HG02798 (cell line): ENCODE data around the gene FBL.
"Not testable (repeated sequence)": the region's sequence is repeated elsewhere in the genome, so short reads cannot be mapped to it uniquely, and the experiment has no call there.

ENCODE experiments used
- ATAC-seq: cut with Tn5 transposase; IDR thresholded peaks from one replicate; pipeline ENCODE4 v1.9.1; 2021; ENCODE audit warnings: mild to moderate bottlenecking; ENCODE audit not compliant: unreplicated experiment, poor library complexity

The FBL gene

DNA sequence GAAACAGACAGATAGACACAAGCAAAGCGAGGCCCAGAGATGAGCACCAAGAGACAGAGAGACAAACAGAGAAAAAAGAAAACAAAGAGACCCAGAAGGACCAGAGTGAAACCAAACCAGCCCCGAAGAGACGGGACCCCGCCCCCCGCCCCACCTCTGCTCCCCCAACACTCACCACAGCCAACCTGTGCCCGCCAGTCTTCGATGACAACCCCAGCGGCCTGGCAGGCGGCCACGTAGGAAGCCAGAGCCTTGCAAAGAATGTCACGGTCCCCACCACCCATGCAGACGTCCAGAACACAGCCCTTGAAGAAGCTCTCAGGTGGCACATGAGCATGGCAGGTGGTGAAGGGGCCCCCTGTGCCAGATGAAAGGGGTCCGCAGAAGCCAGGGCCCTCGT, 31.3 kb upstream of the FBL start:
- ATAC-seq, result not testable (repeated sequence)

DNA sequence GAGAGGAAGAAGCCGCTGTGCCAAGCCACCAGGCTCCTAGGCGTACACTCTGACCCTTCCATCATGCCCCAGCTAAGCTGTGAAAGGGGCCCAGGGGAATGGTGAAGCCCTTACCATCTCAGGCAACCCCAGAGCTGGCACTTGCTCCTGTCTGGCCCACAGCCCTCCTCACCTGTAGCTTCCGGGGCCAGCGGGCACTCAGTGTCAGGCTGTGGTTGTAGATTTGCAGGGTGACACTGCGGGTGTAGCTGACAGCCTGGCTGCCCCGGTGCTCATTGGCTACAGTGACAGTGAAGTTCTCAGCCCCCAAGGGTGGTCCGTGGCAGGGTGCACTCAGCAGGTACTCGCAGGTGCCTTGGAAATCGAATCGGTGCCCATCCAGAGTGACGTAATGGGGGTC, 30.3 kb upstream of the FBL start:
- ATAC-seq, result not testable (repeated sequence)

DNA sequence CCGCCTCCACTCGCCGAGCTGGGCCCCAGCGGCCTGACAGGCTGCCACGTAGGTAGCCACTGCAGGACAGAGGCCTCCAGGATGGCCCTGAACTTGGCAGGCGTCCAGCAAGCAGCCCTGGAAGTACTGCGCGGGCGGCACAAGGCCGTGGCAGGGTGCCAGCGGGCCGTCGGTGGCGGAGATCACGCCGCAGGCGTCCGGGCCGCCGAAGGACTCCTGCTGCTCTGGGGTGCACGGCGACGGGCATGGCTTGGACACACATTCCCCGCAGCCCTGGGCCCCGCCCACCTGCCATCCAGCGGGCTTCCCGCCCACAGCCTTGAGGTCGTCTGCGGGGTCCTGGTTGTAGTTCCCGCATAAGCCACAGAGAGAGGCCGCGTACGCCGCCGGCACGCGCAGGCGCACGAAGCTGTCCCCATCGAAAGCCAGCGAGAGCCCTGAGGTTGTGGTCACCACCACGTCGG, 29.3 kb upstream of the FBL start:
- not testable (repeated sequence) for ATAC-seq

DNA sequence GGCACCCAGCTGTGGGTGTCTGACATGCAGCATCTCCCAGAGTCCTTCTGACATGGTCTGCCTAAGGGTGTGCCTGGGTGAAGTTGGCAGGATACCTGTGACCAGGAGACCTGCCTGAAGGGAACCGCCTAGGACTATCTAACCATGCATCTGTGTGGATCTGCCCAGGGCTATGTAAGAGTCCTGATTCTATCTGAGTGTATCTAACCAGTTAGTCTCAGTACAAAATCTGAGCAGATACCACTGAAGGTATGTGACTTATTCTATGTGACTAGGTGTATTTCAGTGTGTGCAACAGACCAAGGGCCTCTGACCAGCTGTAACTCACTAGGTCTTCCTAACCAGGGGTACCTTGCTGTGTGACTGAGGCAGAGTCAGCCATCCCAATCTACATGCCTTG, 28.2 kb upstream of the FBL start:
- no peak for ATAC-seq

DNA sequence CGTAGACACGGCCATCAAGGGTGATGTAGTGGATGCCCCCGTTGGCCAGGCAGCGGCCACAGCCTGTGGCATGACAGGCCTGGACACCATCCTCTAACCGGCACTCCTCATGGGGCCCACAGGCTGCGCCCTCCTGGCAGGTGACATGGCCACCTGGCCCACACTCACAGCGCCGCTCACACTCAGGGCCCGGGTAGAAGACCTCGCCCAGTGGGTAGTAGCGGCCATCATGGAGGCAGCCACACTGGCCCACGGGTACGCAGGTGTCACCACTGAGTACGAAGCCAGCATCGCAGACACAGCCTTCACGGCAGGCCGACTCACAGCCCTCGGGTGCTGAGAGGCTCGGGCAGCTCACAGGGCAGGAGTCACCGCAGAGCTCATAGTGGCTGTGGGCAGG, 27.2 kb upstream of the FBL start:
- no peak for ATAC-seq

DNA sequence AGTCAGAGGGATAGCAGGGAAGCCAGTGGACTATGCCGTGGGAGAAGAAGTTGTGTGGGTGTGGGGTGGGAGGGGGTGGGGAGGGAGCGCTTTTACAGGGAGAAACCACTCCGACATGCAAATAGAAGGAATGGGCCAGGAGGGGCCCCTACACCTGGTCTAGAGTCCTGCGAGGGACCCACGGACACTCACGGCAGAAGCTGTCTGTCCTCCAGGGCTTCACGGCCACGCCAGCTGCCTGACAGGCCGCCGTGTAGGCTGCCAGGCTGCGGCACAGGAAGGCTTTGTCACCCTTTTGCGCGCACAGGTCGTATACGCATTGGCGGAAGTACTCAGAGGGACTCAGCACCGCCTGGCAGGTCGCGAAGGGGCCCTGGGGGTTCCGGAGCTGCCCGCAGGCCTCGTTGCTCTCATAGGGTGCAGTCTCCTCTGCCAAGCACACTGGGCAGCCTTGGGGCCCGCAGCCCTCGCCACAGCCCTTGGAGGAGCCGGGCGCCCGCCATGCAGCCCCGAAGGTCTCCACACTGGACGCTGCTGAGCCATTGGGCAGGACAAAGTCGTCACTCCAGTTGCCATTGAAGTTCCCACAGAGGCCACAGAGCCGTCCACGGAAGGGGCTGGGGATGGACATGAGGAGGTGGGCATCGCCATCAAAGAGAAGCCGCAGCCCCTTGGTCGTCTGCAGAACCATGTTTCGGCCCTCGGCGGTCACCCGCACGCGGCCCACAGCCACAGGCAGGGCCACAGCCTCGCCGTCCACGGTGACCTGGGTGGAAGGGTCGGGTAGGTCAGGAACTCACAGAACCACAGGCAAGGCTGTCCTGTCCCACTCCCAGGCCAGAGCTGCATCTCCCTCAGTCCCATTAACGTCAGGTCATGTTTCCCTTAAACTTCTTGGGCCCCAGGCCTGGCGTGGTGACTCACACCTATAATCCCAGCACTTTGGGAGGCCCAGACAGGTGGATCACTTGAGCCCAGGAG, 26.0 kb upstream of the FBL start:
- ATAC-seq, result no peak

DNA sequence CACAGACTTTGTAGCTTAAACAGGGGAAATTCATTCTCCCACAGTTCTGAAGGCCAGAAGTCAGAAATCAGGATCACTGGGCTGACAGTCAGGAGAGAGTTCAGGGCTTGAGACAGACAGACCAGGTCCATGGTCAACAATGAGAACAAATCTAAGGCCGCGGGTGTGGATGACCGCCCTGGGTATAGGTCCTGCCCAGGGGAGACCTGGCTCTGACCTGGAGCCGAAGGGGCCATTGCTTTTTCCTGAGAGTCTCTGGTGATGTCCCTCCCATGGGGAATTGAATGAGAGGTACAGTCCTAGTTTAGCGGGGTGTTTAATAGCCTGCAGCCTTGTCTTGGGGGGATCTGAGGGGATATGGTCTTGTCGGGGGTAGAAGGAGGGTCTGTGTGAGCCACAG, 25.2 kb upstream of the FBL start:
- ATAC-seq, result no peak

DNA sequence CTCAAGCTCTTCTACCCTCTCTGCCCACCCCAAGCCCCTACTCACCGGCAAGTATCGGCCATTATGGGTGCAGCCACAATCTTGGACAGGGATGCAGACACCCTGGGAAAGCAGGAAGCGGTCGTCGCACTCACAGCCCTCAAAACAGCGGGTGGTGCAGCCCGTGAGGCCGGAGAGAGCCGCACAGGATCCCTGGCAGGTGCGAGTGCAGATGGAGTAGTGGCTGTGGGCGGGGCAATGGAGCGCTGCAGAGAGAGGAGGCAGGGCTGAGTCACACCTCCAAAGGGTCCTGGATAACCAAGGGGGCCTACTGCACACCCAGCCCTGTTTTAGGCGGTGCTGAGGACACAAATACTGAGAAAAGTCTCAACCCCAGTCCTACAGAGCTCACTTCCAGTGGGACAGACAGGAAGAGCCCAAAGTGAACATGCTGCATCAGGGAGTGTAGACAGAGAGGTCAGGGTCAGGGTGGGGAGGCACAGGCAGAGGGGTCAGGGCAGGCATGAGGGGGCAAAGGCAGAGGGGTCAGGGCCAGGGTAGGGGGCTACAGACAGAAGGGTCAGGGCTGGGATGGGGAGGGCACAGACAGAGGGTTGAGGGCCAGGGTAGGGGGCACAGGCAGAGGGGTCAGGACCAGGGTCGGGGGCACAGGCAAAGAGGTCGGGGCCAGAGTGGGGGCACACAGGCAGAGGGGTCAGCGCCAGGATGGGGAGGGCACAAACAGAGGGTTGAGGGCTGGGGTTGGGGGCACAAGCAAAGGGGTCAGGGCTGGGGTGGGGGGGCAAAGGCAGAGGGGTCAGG, 24.2 kb upstream of the FBL start:
- ATAC-seq, result no peak

DNA sequence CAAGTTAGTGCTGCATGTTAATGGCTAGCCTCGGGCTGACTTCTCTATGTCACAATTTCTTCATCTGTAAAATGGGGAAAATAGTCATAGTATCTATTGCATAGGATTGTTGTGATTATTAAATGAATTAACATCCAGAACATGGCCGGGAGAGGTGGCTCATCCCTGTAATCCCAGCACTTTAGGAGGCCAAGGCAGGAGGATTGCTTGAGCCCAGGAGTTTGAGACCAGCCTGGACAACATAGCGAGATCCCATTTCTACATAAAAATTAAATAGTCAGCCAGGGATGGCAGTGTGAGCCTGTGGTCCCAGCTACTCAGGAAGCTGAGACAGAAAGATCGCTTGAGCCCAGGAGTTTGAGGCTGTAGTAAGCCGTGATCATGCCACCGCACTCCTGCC, 21.8 kb upstream of the FBL start:
- ATAC-seq, result no peak

DNA sequence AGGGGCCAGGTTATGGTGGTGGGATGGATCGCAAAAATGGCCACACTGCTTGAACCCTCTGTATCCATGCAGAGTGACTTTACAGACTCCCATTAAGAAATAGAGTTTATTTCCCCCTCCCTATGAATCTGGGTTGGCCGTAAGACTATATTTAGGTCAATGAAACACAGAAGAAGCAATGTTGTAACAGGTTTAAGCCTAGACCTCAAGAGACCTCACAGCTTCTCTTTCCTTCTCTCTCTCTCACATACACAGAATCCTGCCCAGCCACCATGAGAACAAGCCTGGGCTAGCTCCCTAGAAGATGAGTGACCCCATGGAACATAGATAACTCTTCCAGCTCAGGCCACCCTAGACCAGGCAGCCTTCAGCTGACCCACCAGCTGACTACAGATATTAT, 21.0 kb upstream of the FBL start:
- no peak for ATAC-seq

DNA sequence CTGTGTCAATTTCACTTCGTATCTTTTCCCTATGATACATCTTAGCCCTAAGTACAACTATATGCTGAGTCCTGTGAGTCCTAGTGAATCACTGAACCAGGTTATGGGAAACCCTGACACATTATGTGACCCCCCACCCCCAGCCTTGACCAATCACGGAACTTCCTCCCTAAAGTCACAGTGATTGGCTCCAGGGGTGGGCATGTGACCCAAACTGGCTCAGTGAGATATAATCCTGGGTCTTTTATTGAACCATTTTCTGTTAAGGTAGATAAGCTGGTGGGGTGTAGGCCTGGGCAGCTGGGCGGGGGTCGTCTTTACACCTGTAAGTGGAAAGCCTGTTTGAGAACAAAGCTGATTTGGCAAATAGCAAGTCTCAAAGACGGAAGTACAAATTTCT, 19.8 kb upstream of the FBL start:
- no peak for ATAC-seq

DNA sequence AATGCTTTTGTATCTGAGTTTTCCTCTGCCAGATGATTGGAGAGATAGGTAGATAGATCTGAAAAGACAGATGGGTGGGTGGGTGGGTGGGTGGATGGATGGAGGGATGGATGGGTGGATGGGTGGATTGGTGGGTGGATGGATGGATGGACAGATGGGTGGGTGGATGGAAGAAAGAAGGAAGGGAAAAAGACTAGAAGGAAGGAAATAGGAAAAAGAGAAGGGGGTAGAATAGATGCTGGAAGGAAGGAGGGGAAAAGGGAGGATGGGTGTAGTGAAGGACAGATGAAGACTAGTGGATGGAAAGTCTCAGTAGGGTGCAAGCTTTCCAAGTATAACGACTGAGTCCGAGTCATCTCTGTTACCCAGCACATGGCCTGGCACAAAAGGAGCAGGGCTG, 19.0 kb upstream of the FBL start:
- ATAC-seq, result no peak

DNA sequence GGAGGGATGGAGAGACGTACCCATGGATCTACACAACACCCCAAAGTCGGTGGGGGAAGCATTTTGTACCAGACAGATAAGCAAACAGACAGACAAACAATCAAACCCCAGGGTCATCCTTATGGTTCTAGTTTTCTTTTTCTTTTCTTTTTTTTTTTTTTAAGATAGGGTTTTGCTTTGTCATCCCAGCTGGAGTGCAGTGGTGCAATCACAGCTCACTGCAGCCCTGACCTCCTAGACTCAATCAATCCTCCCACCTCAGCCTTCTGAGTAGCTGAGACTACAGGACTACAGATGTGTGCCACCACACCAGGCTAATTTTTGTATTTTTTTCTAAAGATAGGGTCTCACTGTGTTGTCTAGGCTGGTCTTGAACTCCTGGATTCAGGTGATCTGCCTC, 17.9 kb upstream of the FBL start:
- ATAC-seq, result no peak

DNA sequence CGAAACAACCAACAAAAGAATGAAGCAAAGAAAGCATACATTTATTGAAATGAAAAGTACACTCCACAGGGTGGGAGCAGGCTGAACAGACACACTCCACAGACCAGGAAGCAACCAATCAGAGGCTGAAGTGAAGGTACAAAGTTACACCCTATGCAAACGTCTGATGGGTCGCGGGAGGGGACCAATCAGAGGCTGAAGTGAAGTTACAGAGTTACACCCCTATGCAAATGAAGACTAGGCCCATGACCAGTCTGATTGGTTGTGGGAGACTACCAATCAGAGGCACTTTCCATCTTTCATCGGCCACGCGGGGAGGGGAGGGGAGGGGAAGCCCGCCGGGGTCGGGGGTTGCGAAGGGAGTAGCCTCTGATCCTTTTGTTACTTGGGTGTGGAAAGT, 12.4 kb upstream of the FBL start:
- ATAC-seq, result no peak

DNA sequence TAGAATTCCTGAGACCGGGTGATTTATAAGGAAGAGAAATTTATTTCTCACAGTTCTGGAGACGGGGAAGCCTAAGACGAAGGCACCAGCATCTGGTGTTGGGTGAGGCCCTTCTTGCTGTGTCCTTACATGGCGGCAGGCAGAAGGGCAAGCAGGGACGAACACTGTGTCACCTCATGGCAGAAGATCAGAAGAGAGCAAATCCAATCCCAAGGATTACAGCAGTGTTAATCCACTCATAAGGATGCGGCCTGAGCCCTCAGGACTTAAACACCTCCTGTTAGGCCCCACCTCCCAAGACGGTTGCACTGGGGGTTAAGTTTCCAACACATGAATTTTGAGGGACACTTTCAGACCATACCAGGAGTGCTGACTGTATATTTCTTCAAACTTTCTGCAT, 6.7 kb upstream of the FBL start:
- ATAC-seq, result no peak

DNA sequence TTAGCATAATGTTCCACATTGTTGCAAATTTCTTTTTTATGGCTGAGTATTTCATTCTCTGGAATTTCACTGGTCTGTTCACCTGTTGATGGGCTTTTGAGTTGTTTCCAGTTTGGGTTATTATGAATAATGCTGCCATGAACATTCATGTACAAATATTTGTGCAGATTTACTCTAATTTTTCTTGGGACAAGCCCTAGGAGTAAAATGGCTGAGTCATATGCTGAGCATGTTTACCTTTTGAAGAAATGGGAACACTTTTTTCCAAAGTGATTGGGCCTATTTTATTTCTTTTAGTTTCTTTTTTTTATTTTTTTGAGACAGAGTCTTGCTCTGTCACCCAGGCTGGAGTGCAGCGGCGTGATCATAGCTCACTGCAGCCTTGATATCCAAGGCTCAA, 4.7 kb upstream of the FBL start:
- no peak for ATAC-seq

DNA sequence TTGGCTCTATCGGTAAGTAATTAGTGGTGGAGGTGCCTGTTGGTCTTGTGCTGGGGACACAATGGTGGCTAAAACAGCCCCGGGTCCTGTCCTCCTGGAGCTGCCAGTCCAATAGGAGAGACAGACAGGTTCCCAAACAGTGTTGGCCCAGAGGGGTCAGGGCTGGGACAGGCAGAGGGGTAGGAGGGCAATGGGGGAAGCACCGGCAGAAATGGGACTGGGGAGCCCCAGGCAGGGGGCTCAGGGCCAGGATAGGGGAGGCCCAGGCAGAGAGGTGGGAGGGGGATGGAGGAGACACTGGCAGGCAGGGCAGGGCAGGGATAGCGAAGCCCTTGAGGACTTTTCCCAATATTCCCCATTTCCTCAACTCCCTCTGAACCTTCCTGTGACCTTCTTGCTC, 2.2 kb upstream of the FBL start:
- no peak for ATAC-seq

DNA sequence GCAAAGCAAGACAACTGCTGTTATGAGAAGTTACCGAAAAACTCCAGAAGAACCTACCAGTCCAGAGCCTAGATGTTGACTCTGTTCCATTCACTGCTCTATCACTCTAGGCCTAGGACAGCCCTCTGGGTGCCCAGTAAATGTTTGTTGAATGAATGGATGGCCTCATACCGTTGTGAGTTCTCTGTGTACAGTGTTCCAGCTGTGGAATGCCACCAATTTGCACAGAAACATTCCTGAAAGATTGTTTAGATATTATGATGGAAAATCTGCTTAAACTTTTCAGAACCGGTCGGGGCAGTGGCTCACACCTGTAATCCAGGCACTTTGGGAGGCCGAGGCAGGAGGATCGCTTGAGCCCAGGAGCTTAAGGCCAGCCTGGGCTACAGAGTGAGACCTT, 1.3 kb upstream of the FBL start:
- ATAC-seq, result no peak

DNA sequence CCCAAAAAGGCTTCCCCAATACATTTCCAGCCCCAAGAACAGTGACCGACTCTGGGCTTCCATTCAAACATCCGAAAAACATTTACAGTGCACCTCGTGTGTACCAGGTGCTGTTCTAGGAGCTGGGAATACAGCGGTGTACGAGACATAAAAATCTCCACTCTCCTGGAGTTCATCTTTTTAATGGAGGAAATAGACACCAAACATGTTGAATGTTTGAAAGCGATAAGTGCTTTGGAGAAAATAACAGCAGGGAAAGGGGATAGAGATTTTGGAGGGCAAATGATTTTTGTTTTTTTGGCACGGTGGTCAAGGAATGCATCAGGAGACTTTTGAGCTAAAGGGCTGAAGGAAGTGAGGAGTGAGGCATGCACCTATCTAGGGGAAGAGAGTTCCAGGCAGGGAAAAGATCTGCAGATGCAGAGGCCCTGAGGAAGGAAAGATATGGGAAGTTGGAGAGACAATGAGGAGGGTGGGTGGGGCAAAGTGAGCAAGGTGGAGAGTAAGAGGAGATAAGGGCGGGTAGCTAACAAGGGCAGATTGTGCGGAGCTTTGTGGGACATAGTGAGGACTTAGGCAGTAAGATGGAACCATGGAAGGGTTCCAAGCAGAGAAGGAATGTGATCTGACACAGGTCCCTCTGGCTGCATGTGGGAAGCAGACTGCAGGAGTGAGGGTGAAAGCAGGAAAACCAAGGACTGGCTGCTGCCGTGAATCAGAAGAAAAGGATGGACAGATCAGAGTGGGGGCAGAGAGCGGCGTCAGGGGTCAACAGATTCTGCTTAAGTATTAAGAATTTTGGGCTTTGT, 703 bp upstream of the FBL start:
- ATAC-seq, result no peak

DNA sequence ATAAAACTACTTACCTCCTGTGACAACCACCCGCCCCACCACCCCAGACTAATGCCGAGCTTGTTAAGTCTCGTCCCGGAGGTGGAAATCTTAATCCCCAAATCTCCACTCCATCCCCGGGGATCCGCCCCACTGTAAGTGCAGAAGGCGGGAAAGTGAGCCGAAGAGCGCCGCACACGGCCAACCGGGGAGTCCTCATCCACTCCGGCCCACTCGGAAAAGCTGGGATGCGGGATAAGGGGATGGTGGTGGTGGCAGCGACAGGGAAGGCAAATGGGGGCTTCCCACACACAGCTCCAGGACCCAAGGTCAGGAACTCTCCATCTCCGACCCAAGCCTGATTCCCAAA, 621 bp downstream of the FBL start:
- ATAC-seq, result no peak

DNA sequence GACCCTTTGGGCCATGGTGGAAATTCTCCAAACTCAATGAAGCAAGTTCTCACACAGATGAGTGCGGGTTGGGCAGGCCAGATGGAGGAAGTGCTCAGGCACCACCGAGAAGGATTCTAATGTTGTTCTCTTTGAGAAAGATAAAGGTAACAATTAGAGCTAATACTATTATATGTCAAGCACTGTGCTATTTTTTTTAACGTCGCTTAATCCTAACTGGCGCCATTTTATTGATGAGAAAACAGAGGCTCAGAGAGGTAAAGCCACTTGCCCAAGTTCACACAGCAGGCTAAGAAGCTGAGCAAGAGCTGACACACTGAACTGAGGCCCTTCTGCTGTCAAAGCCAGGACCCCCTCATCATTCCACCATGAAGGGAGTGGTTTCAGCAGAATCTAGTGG, 1.0 kb downstream of the FBL start:
- no peak for ATAC-seq
